ENCODE data around the gene DAB1. TPM values are rescaled to one million over a fixed set of nuclear protein-coding genes. Genes with fewer than 3 reads are reported as not detected.

DAB1 gene
- total RNA-seq, 1 donor from 2014 or later: 14.6 TPM

GRCh38 chr1:57255945-57256344 lies 167.9 kb downstream of the DAB1 start:
- Mint-ChIP-seq H3K27ac (no peak overlapping the region), H3K4me3 (no peak overlapping the region), H3K9me3 (peaks cover 3% of the 10 kb centered on the region), H3K36me3 (peaks cover 1% of the 10 kb centered on the region), H3K4me1 (peaks cover 34% of the 10 kb centered on the region), H3K27me3 (ENCODE audit: insufficient read depth, low read depth) (no peaks in the 10 kb centered on the region)
- H4K20me1 ChIP-seq (ENCODE audit: low read depth): no peaks in the 10 kb centered on the region
- H3K27me3 ChIP-seq: no peaks in the 10 kb centered on the region
- H2AFZ ChIP-seq (replicated peaks): no peak overlapping the region
- H3K27ac ChIP-seq: no peak overlapping the region
- no peak overlapping the region for H3K4me3 ChIP-seq
- no peaks in the 10 kb centered on the region for H3F3A ChIP-seq (ENCODE audit: low read depth)
- TF ChIP-seq EZH2phosphoT487 (IDR thresholded peaks at IDR 0.05): no peak
- TF ChIP-seq EZH2 (IDR thresholded peaks at IDR 0.05): no peak
- no peak for TF ChIP-seq CTCF (IDR thresholded peaks at IDR 0.05)
- no peaks in the 10 kb centered on the region for H3K36me3 ChIP-seq
- H3K79me2 ChIP-seq (ENCODE audit: low read depth): no peaks in the 10 kb centered on the region
- H3K4me2 ChIP-seq: no peak overlapping the region
- no peaks in the 10 kb centered on the region for H3K9me3 ChIP-seq (ENCODE audit: low read depth)
- H3K9ac ChIP-seq: no peak overlapping the region
- H3K4me1 ChIP-seq: no peaks in the 10 kb centered on the region
- DNase-seq (ENCODE audit: low spot score): no peak

GRCh38 chr1:57254022-57254421 lies 169.8 kb downstream of the DAB1 start:
- H3K27ac ChIP-seq: no peak overlapping the region
- Mint-ChIP-seq H3K27me3 (ENCODE audit: insufficient read depth, low read depth) (no peaks in the 10 kb centered on the region), H3K36me3 (peaks cover 1% of the 10 kb centered on the region), H3K27ac (no peak overlapping the region), H3K9me3 (peaks cover 3% of the 10 kb centered on the region), H3K4me3 (no peak overlapping the region), H3K4me1 (peaks cover 36% of the 10 kb centered on the region)
- H3K9me3 ChIP-seq (ENCODE audit: low read depth): no peaks in the 10 kb centered on the region
- no peaks in the 10 kb centered on the region for H3K4me1 ChIP-seq
- DNase-seq (ENCODE audit: low spot score): no peak
- H3F3A ChIP-seq (ENCODE audit: low read depth): no peaks in the 10 kb centered on the region
- H3K4me3 ChIP-seq: no peak overlapping the region
- no peak overlapping the region for H3K4me2 ChIP-seq
- no peaks in the 10 kb centered on the region for H3K79me2 ChIP-seq (ENCODE audit: low read depth)
- no peaks in the 10 kb centered on the region for H4K20me1 ChIP-seq (ENCODE audit: low read depth)
- TF ChIP-seq EZH2phosphoT487 (IDR thresholded peaks at IDR 0.05) (no peak), EZH2 (IDR thresholded peaks at IDR 0.05) (no peak), CTCF (IDR thresholded peaks at IDR 0.05) (no peak)
- H2AFZ ChIP-seq (replicated peaks): no peak overlapping the region
- H3K27me3 ChIP-seq: no peaks in the 10 kb centered on the region
- no peak overlapping the region for H3K9ac ChIP-seq
- H3K36me3 ChIP-seq: no peaks in the 10 kb centered on the region

GRCh38 chr1:57252597-57253294 lies 171.1 kb downstream of the DAB1 start:
- no peaks in the 10 kb centered on the region for H4K20me1 ChIP-seq (ENCODE audit: low read depth)
- no peak overlapping the region for H3K9ac ChIP-seq
- H3F3A ChIP-seq (ENCODE audit: low read depth): no peaks in the 10 kb centered on the region
- H3K79me2 ChIP-seq (ENCODE audit: low read depth): no peaks in the 10 kb centered on the region
- no peaks in the 10 kb centered on the region for H3K9me3 ChIP-seq (ENCODE audit: low read depth)
- H3K4me2 ChIP-seq: no peak overlapping the region
- H3K4me3 ChIP-seq: no peak overlapping the region
- TF ChIP-seq EZH2 (IDR thresholded peaks at IDR 0.05): no peak
- TF ChIP-seq CTCF (IDR thresholded peaks at IDR 0.05): no peak
- Mint-ChIP-seq H3K4me1 (peaks cover 34% of the 10 kb centered on the region), H3K27ac (no peak overlapping the region), H3K9me3 (peaks cover 3% of the 10 kb centered on the region), H3K27me3 (ENCODE audit: insufficient read depth, low read depth) (no peaks in the 10 kb centered on the region), H3K36me3 (peaks cover under 1% of the 10 kb centered on the region), H3K4me3 (no peak overlapping the region)
- H3K4me1 ChIP-seq: no peaks in the 10 kb centered on the region
- no peaks in the 10 kb centered on the region for H3K27me3 ChIP-seq
- DNase-seq (ENCODE audit: low spot score): peak; percentile 29
- H2AFZ ChIP-seq (replicated peaks): no peak overlapping the region
- no peak overlapping the region for H3K27ac ChIP-seq
- H3K36me3 ChIP-seq: no peaks in the 10 kb centered on the region

Data from neural progenitor cell (in vitro differentiated cells).